IPS-18c (cell line): Measurements from ENCODE around the gene ST13.
"Not testable (repeated sequence)": the region's sequence is repeated elsewhere in the genome, so short reads cannot be mapped to it uniquely, and the experiment has no call there.

Source experiments
- H3K4me3 ChIP-seq: 2 replicates; pipeline ENCODE4 v1.7.0; 2013; ENCODE audit warnings: low read depth, mild to moderate bottlenecking, low read length, moderate library complexity; ENCODE audit not compliant: insufficient read depth
- H3K9me3 ChIP-seq: one replicate; pipeline ENCODE4 v1.6.1; 2013; ENCODE audit warnings: mild to moderate bottlenecking, low read length, moderate library complexity; ENCODE audit not compliant: control insufficient read depth, insufficient read depth

ST13 gene

DNA sequence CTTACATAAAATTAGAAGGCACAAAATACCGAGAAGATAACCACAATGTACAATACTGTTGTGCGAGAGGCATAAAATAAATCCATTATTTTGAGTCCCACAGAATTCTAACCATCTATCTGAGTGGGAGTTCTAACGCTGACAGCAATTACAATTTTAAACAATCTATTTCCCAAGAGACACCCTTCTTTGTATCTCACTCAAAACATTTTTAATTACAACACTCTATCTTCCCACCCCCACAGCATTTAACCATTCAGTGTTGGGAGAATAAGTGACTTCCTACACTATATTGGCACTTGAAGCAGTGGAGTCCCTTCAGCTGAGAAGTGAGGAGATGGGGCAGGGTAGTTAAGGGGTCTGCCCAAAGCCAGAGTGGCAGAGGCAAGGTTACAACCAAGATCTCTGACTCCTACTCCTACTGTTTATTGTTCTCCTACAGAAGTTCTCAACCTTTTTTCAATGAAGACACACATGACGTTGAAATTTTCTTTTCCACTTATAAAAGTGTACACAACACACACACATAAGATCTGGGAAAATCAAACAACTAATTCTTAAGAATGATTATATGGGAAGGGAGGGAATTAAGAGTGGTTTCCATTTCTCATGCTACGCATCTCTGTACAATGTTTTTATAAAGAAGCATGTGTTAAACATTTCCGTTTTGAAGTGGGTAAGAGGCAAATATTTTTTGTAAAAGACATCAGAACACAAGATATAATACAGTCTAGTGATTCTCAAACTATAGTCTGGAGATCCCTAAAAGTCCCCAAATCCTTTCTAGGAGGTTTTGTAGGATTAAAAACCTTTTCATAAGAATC, 48.2 kb downstream of the ST13 start:
- Histone ChIP-seq H3K4me3 (no peak overlapping the region), H3K9me3 (no peaks in the 10 kb centered on the region)

DNA sequence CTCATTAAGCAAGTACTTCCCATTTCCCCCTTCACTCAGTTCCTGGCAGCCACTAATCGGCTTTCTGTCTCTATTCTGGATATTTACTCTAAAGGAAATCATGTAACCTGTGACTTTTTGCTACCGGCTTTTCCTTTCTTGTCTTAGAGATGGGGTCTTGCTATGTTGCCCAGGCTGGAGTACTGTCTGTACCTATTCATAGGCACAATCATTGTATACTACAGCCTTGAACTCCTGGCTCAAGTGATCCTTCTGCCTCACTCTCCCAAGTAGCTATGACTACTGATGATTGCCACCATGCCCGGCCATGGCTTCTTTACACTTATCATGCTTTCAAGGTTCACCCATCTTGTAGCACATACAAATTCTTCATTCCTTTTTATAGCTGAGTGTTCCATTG, 49.7 kb downstream of the ST13 start:
- Histone ChIP-seq H3K9me3 (no peaks in the 10 kb centered on the region), H3K4me3 (no peak overlapping the region)

DNA sequence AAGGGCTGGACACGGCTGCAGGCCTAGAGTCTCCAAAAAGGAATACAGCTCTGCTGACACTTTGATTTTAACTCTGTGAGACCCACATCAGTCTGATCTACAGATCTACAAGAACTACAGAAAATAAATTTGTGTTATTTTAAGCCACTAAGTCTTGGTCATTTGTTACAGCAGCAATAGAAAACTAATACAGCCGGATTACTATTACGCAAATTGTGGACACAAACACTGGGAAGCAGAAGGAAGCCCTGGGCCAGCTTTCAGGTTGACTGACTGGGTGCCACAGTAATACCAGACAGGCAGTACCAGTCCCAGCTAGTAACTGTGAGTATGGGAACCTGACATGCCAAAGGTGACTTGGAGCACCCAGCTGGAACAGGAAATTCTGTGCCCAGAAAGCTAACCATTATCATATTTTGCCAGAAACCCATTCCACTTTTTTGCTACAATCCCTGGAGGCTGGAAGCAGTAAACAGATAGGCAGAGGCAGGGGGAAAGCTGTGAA, 50.7 kb downstream of the ST13 start:
- Histone ChIP-seq H3K4me3 (no peak overlapping the region), H3K9me3 (no peaks in the 10 kb centered on the region)

DNA sequence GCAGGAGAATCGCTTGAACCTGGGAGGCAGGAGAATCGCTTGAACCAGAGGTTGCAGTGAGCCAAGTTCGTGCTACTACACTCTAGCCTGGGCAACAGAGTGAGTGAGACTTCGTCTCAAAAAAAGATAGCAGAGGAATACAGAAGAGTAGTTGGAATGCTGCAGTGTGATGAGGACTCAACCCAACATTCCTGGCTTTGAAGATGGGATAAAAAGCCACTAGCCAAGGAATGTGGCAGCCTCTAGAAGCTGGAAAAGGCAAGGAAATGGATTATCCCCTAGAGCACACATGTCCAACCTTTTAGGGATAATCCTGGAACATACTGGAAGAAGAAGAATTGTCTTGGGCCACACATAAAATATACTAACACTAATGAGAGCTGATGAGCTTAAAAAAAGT, 51.2 kb downstream of the ST13 start:
- Histone ChIP-seq H3K9me3 (no peaks in the 10 kb centered on the region), H3K4me3 (no peak overlapping the region)

DNA sequence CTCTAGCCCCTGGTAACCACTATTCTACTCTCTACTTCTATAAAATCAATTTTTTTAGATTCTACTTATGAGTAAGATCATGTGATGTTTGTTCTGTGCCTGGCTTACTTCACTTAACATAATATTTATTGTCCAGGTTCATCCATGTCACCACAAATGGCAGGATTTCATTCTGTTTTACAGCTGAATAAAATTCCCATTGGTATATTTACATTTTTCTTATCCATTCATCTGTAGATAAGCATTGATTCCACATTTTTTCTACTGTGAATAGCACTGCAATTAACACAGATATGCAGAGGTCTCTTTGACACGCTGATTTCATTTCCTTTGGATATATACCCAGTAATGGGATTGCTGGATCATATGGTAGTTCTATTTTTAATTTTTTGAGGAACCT, 53.1 kb downstream of the ST13 start:
- Histone ChIP-seq H3K9me3 (no peaks in the 10 kb centered on the region), H3K4me3 (no peak overlapping the region)

DNA sequence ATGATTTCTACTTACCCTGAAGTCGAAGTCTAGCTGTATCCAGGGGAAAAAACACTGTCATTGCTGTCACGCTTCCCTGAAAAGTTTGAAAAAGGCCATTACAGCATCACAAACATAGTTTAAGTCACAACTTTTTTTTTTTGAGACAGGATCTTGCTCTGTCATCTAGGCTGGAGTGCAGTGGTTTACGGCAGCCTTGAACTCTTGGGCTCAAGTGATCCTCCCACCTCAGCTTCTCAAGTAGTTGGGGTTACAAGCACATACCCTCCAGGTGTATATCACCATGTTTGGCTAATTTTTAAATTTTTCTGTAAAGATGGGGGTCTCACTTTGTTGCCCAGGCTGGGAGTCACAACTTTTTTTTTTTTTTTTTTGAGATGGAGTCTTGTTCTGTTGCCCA, 57.4 kb downstream of the ST13 start:
- H3K4me3 ChIP-seq = no peak overlapping the region
- no peaks in the 10 kb centered on the region for H3K9me3 ChIP-seq

DNA sequence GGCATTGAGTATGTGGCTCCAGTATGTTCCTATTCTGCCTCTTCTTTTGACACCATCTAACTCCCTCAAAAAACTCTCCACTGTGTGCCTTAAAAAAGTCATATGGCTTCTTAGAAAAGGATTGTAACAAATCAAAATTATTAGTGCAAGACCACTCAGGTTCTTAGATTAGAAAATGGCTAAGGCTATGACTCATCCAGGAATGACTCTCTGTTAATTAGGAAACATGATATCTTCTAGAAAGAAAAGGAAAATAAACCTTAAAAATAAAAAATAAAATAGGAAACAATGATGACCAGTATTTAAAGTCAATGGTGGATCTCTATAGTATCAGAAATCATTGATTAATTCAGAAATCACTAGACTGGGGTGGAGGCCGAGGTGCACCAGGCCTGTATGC, 59.0 kb downstream of the ST13 start:
- no peaks in the 10 kb centered on the region for H3K9me3 ChIP-seq
- H3K4me3 ChIP-seq = no peak overlapping the region

DNA sequence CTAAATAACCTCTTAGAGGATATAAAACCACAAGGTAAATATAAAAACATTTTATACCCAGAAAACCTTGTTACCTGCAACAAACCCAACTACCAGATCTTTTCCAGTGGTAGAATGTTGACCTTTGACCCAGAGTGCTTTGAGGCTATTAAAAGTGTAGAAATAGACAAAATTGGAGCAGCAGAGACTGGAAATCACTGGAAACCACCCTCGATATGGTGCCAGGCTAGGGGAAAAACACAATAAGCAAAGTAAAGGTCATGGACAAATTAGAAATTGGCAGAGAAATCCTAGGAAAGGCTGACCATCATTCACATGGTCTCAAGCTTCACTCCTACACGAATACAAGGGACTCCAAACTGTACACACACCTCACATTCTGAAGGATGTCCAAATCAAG, 64.0 kb downstream of the ST13 start:
- Histone ChIP-seq H3K4me3 (no peak overlapping the region), H3K9me3 (no peaks in the 10 kb centered on the region)

DNA sequence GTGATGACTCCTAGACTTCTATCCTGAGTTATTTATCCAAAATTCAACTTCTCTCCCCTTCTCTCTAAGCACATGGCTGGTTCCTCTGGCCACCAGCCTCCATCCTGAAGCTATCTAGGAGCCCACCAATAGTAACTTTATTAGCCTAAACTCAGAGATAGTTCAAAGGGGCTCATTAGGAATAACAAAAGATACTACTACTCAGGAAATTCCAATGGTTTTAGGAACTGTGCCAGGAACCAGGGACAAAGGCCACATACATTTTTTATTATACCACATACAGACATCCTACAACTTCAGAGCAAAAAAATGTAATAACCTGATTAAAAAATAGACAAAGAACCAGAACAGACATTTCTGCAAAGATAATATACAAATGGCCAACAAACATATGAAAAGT, 65.2 kb downstream of the ST13 start:
- H3K9me3 ChIP-seq = no peaks in the 10 kb centered on the region
- no peak overlapping the region for H3K4me3 ChIP-seq

DNA sequence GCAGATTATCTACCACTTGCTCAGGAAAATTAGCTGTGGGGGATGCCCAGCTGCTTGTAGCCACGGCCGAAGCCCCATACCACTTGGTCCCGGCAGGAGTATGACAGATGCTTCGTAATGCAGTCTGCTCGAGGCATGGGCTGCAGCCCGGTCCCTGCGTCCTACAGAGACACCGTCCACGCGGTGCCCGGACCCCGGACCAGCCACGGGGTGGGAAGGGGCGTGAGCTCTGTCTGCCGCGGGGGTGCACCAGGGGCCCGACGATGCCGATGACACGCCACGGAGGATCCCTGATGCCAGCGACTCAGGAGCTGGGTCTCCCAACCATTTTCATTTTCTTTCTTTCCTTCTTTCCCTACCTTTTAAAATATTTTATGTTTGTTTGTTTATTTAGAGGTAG, 67.3 kb downstream of the ST13 start:
- H3K9me3 ChIP-seq = no peaks in the 10 kb centered on the region

DNA sequence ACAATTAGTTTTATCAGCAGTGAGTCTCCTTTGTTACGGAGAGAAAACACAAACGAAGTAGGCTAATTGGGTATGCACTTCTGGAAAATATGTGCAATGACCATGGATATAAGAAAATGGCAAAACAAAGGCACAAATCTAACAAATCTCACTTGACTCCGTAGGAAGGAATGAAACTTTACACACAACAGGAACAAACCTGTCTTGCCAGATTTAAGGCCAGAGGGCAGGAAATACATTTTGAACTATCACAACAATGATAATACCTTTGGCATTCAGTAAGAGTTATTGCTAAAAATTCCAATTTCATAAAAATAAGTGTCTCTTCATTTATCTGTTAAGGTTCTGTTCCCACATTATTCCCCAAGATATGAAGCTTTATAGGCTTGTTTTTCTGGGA, 73.9 kb downstream of the ST13 start:
- Histone ChIP-seq H3K9me3 (no peaks in the 10 kb centered on the region), H3K4me3 (no peak overlapping the region)

More for the DNA sequence above, 67.3 kb downstream of the ST13 start:
- no peak overlapping the region for H3K4me3 ChIP-seq

DNA sequence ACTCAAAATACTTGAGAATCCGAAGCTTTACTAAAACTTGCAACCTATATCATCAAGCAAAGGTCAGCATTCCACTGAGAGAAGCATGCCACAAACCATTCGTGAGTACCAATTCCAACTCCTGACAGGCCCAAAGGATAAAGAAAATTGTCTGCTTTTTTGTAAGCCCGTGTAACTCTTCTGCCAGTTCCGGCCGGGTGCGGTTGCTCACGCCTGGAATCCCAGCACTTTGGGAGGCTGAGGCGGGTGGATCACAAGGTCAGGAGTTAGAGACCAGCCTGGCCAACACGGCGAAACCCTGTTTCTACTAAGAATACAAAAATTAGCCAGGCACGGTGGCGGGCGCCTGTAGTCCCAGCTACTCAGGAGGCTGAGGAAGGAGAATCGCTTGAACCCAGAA, 74.7 kb downstream of the ST13 start:
- H3K4me3 ChIP-seq, H3K9me3 ChIP-seq: not testable (repeated sequence)
